H9 (cell line): Measurements from ENCODE around the gene EDRF1. TPM values are rescaled to one million over a fixed set of nuclear protein-coding genes. Genes with fewer than 3 reads are reported as not detected.

Experiments used
- DNase-seq: peaks from one replicate; pipeline ENCODE4 v3.0.0-alpha.2; 2017
- H2AFZ ChIP-seq: one replicate; pipeline ENCODE4 v1.6.1; 2013; ENCODE audit warnings: mild to moderate bottlenecking, low read length, control low read depth, moderate library complexity
- H2AK5ac ChIP-seq: 2 replicates; pipeline ENCODE4 v1.6.1; 2013; ENCODE audit warnings: low read length, control low read depth, mixed read lengths; ENCODE audit not compliant: insufficient read length
- H2BK120ac ChIP-seq: one replicate; pipeline ENCODE4 v1.6.1; 2013; ENCODE audit warnings: low read depth, mild to moderate bottlenecking, low read length, control low read depth, inconsistent platforms; ENCODE audit not compliant: poor library complexity, severe bottlenecking
- H2BK12ac ChIP-seq: 2 replicates; pipeline ENCODE4 v1.6.1; 2013; ENCODE audit warnings: low read length, control low read depth, mixed read lengths, low read depth; ENCODE audit not compliant: insufficient read length
- H2BK15ac ChIP-seq: 2 replicates; pipeline ENCODE4 v1.6.1; 2013; ENCODE audit warnings: low read depth, low read length, control low read depth
- H2BK20ac ChIP-seq: one replicate; pipeline ENCODE4 v1.6.1; 2013; ENCODE audit warnings: low read depth, mild to moderate bottlenecking, low read length, control low read depth, inconsistent platforms; ENCODE audit not compliant: poor library complexity, severe bottlenecking
- H2BK5ac ChIP-seq: 2 replicates; pipeline ENCODE4 v1.6.1; 2013; ENCODE audit warnings: low read length, control low read depth, mixed read lengths; ENCODE audit not compliant: insufficient read length
- H3K14ac ChIP-seq: 2 replicates; pipeline ENCODE4 v1.6.1; 2013; ENCODE audit warnings: low read length, control low read depth; ENCODE audit not compliant: insufficient read depth
- H3K18ac ChIP-seq: 2 replicates; pipeline ENCODE4 v1.6.1; 2013; ENCODE audit warnings: low read depth, mild to moderate bottlenecking, mixed read lengths, low read length, control low read depth; ENCODE audit not compliant: insufficient read length
- H3K23ac ChIP-seq: 2 replicates; pipeline ENCODE4 v1.6.1; 2013; ENCODE audit warnings: low read length, control low read depth, mixed read lengths, low read depth; ENCODE audit not compliant: insufficient read length
- H3K23me2 ChIP-seq: 2 replicates; pipeline ENCODE4 v1.6.1; 2013; ENCODE audit warnings: low read depth, mild to moderate bottlenecking, mixed read lengths, low read length, control low read depth; ENCODE audit not compliant: insufficient read length, poor library complexity, severe bottlenecking
- H3K27ac ChIP-seq: 2 replicates; pipeline ENCODE4 v1.5.1; 2013; ENCODE audit warnings: low read length, control low read depth, mixed read lengths, low read depth; ENCODE audit not compliant: insufficient read length
- H3K27me3 ChIP-seq: 2 replicates; pipeline ENCODE4 v1.6.1; 2013; ENCODE audit warnings: low read length, control low read depth, inconsistent platforms; ENCODE audit not compliant: insufficient read depth
- H3K4ac ChIP-seq: 2 replicates; pipeline ENCODE4 v1.6.1; 2013; ENCODE audit warnings: low read depth, mild to moderate bottlenecking, control low read depth, inconsistent platforms, low read length, moderate library complexity
- H3K4me1 ChIP-seq: 2 replicates; pipeline ENCODE4 v1.6.1; 2013; ENCODE audit warnings: low read length, control low read depth, inconsistent platforms; ENCODE audit not compliant: insufficient read depth
- H3K4me2 ChIP-seq: 2 replicates; pipeline ENCODE4 v1.6.1; 2013; ENCODE audit warnings: low read length, control low read depth, mixed read lengths; ENCODE audit not compliant: insufficient read length, insufficient read depth
- H3K56ac ChIP-seq: 2 replicates; pipeline ENCODE4 v1.6.1; 2013; ENCODE audit warnings: low read depth, mild to moderate bottlenecking, mixed read lengths, low read length, control low read depth; ENCODE audit not compliant: insufficient read length
- H3K79me1 ChIP-seq: 2 replicates; pipeline ENCODE4 v1.6.1; 2013; ENCODE audit warnings: low read depth, mild to moderate bottlenecking, moderate library complexity, low read length, control low read depth, inconsistent platforms; ENCODE audit not compliant: insufficient read depth, poor library complexity, severe bottlenecking
- H3K79me2 ChIP-seq: 2 replicates; pipeline ENCODE4 v1.6.1; 2013; ENCODE audit warnings: low read length, control low read depth, inconsistent platforms; ENCODE audit not compliant: insufficient read depth
- H3K9ac ChIP-seq: 2 replicates; pipeline ENCODE4 v1.6.1; 2013; ENCODE audit warnings: low read length, control low read depth, mixed read lengths; ENCODE audit not compliant: insufficient read length; ENCODE audit errors: extremely low read depth
- H3K9me3 ChIP-seq: one replicate; pipeline ENCODE4 v1.6.1; 2013; ENCODE audit warnings: low read depth, low read length, inconsistent platforms; ENCODE audit not compliant: control insufficient read depth
- H3T11ph ChIP-seq: one replicate; pipeline ENCODE4 v1.6.1; 2013; ENCODE audit warnings: mild to moderate bottlenecking, low read length, control low read depth, inconsistent platforms
- H4K20me1 ChIP-seq: one replicate; pipeline ENCODE4 v1.6.1; 2013; ENCODE audit not compliant: control insufficient read depth, insufficient read length, insufficient read depth
- H4K5ac ChIP-seq: 2 replicates; pipeline ENCODE4 v1.6.1; 2013; ENCODE audit warnings: low read depth, mild to moderate bottlenecking, mixed read lengths, low read length, control low read depth; ENCODE audit not compliant: insufficient read length
- H4K8ac ChIP-seq: replicated peaks from 2 replicates; pipeline ENCODE4 v1.6.1; 2013; ENCODE audit warnings: low read length, control low read depth, mixed read lengths, low read depth; ENCODE audit not compliant: insufficient read length
- H4K91ac ChIP-seq: 2 replicates; pipeline ENCODE4 v1.6.1; 2013; ENCODE audit warnings: low read depth, mild to moderate bottlenecking, moderate library complexity, mixed read lengths, low read length, control low read depth; ENCODE audit not compliant: insufficient read length
- H3K27ac Mint-ChIP-seq, 3 experiments: 2 replicates in 2 of 3; 3 replicates in 1 of 3; pipeline ENCODE4 v1.8.0; 2020 to 2021; ENCODE audit warnings: mixed read lengths in 3 of 3, mild to moderate bottlenecking in 1 of 3, moderate library complexity in 1 of 3
- H3K27me3 Mint-ChIP-seq: 2 replicates; pipeline ENCODE4 v1.8.0; 2021; ENCODE audit warnings: low read depth, mild to moderate bottlenecking, moderate library complexity, mixed read lengths
- H3K36me3 Mint-ChIP-seq, 3 experiments: 2 replicates in 2 of 3; 3 replicates in 1 of 3; pipeline ENCODE4 v1.8.0; 2020 to 2021; ENCODE audit warnings: low read depth in 3 of 3, mixed read lengths in 3 of 3; ENCODE audit not compliant: insufficient read depth in 1 of 3
- H3K4me1 Mint-ChIP-seq, 2 experiments: 2 replicates each; pipeline ENCODE4 v1.8.0; 2020; ENCODE audit warnings: mixed read lengths in 2 of 2
- H3K4me3 Mint-ChIP-seq, 2 experiments: 2 replicates in 1 of 2; 3 replicates in 1 of 2; pipeline ENCODE4 v1.8.0; 2020 to 2021; ENCODE audit warnings: mild to moderate bottlenecking in 2 of 2, mixed read lengths in 2 of 2, moderate library complexity in 1 of 2
- H3K9me3 Mint-ChIP-seq, 2 experiments: 2 replicates in 1 of 2; 3 replicates in 1 of 2; pipeline ENCODE4 v1.8.0; 2020; ENCODE audit warnings: mild to moderate bottlenecking in 2 of 2, mixed read lengths in 2 of 2, moderate library complexity in 1 of 2
- CTCF ChIP-seq: fragments of 200-600 bp; sonication (generic); conservative IDR thresholded peaks from 3 replicates; pipeline ENCODE4 v1.8.0; 2021; ENCODE audit warnings: antibody characterized with exemption, mild to moderate bottlenecking
- WGBS: extraction: QIAGEN DNeasy Blood & Tissue Kit; methylation state at CpG from one replicate; pipeline ENCODE4 v1.1.7; 2013; ENCODE audit warnings: missing lambda C conversion rate, low lambda C conversion rate, mixed read lengths; ENCODE audit not compliant: insufficient read length; ENCODE audit errors: extremely low coverage; 5-methylcytosine and 5-hydroxymethylcytosine counted together
- total RNA-seq: library from RNA; stranded (reverse); gene quantifications from 2 replicates; pipeline ENCODE4 v1.2.1, GENCODE V29; 2021

The EDRF1 gene
- total RNA-seq, 1 experiment from 2014 or later, result 51.0 TPM

GRCh38 chr10:125761961-125762360, 42.5 kb downstream of the EDRF1 start:
- Mint-ChIP-seq H3K9me3 (no peaks in the 10 kb centered on the region), H3K4me1 (peaks cover 14 to 23% of the 10 kb centered on the region in 2 experiments), H3K27ac (peak overlapping the region in 1 of 3 experiments; percentile 92; a peak in 3 of 7 replicates), H3K27me3 (no peaks in the 10 kb centered on the region), H3K4me3 (peak overlapping the region in 1 of 2 experiments; percentile 1; a peak in 1 of 5 replicates), H3K36me3 (peaks cover 39 to 72% (median 54%) of the 10 kb centered on the region in 3 experiments; a peak in 6 of 7 replicates)
- Histone ChIP-seq H2BK5ac (no peak overlapping the region), H2AK5ac (no peak overlapping the region), H3K79me2 (no peaks in the 10 kb centered on the region), H3K14ac (no peak overlapping the region), H2BK15ac (no peak overlapping the region), H3K23me2 (no peaks in the 10 kb centered on the region), H3K4me2 (no peak overlapping the region), H2BK12ac (no peak overlapping the region), H4K5ac (no peak overlapping the region), H2BK120ac (no peak overlapping the region), H2BK20ac (no peak overlapping the region), H3K4me1 (no peaks in the 10 kb centered on the region; the same call in 1 of the 2 replicates), H2AFZ (no peak overlapping the region), H3K56ac (no peak overlapping the region), H3K27ac (no peak overlapping the region), H3K27me3 (no peaks in the 10 kb centered on the region), H3K9me3 (no peaks in the 10 kb centered on the region), H3K4ac (no peak overlapping the region), H3T11ph (no peak overlapping the region), H3K23ac (no peak overlapping the region), H3K79me1 (no peaks in the 10 kb centered on the region), H4K8ac (no peak overlapping the region), H3K18ac (no peak overlapping the region), H3K9ac (no peak overlapping the region), H4K91ac (no peak overlapping the region), H4K20me1 (no peaks in the 10 kb centered on the region)
- WGBS, result no CpG with 5 or more reads among the region's 1 CpG
- DNase-seq, result no peak
- no peak for TF ChIP-seq CTCF
